ENCODE data around the gene NEDD4L.

DNA sequence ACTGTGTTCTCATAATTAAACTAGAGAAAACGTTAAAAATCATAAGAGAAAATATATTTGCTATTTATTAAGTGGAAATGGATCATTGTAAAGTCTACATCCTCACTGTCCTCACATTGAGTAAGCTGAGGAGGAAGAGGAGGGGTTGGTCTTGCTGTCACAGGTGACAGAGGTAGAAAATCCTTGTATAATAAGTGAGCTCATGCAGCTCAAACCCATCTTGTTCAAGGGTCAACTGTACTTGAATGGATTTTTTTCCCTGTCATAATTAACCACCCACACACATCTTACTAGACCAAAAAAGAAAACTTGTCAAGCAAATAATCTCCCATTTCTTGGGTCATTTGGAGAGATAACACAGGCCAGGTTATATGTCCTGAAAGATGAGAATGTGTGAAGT is 231.2 kb downstream of the NEDD4L start:
- TF ChIP-seq, protein P1, sequence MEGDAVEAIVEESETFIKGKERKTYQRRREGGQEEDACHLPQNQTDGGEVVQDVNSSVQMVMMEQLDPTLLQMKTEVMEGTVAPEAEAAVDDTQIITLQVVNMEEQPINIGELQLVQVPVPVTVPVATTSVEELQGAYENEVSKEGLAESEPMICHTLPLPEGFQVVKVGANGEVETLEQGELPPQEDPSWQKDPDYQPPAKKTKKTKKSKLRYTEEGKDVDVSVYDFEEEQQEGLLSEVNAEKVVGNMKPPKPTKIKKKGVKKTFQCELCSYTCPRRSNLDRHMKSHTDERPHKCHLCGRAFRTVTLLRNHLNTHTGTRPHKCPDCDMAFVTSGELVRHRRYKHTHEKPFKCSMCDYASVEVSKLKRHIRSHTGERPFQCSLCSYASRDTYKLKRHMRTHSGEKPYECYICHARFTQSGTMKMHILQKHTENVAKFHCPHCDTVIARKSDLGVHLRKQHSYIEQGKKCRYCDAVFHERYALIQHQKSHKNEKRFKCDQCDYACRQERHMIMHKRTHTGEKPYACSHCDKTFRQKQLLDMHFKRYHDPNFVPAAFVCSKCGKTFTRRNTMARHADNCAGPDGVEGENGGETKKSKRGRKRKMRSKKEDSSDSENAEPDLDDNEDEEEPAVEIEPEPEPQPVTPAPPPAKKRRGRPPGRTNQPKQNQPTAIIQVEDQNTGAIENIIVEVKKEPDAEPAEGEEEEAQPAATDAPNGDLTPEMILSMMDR (IDR thresholded peaks at IDR 0.05), result no peak
- no peak for TF ChIP-seq EZH2 (IDR thresholded peaks at IDR 0.05; ENCODE audit: borderline replicate concordance, insufficient read depth, low read depth, low read length, poor library complexity, severe bottlenecking)

All from B cell (primary cell).